Panc1 (cell line): ENCODE data around the gene THBS1. TPM values are rescaled to one million over a fixed set of nuclear protein-coding genes. Genes with fewer than 3 reads are reported as not detected.

Experiments
- ATAC-seq: fragments of 200-7000 bp; cut with Tn5 transposase; 2 replicates; pipeline ENCODE4 v1.9.1; 2020; ENCODE audit warnings: mild to moderate bottlenecking, moderate library complexity
- BruUV-seq: library from RNA; stranded (reverse); fragments of 400-500 nt; replicated peaks from 2 replicates; lab custom pipeline; 2021; lab: Mats Ljungman, UMichigan
- CTCF ChIA-PET: fragments of 300-600 bp; sonication (Branson Sonifier 250); formaldehyde crosslinking; loops from one replicate; lab custom pipeline; 2022; ENCODE audit warnings: antibody characterized with exemption; lab: Charles Lee
- POLR2A ChIA-PET: fragments of 300-600 bp; sonication (Branson Sonifier 250); formaldehyde crosslinking; loops from one replicate; lab custom pipeline; 2022; ENCODE audit warnings: antibody characterized with exemption; lab: Charles Lee
- DNase-seq: peaks from one replicate; pipeline ENCODE4 v3.0.0-alpha.2; 2010; ENCODE audit warnings: low read depth, low spot score
- H3K27ac ChIP-seq: 2 replicates; pipeline ENCODE4 v1.5.1; 2011; ENCODE audit warnings: mild to moderate bottlenecking, low read length, inconsistent platforms
- H3K27me3 ChIP-seq: fragments of 200-500 bp; sonication (Bioruptor generic); 2 replicates; pipeline ENCODE4 v1.6.0; 2014; ENCODE audit warnings: low read length, inconsistent platforms; ENCODE audit not compliant: control insufficient read depth, insufficient read depth
- H3K36me3 ChIP-seq: fragments of 200-500 bp; sonication (Bioruptor generic); 2 replicates; pipeline ENCODE4 v1.5.1; 2014; ENCODE audit warnings: inconsistent platforms, mild to moderate bottlenecking, low read length, moderate library complexity; ENCODE audit not compliant: control insufficient read depth, insufficient read depth
- H3K4me1 ChIP-seq: 2 replicates; pipeline ENCODE4 v1.5.1; 2011; ENCODE audit warnings: inconsistent platforms, mild to moderate bottlenecking, low read length, moderate library complexity; ENCODE audit not compliant: control insufficient read depth, insufficient read depth
- H3K4me3 ChIP-seq, 2 experiments: 2 replicates each; pipeline ENCODE4 v1.5.1; 2011 to 2012; ENCODE audit warnings: low read depth in 2 of 2, low read length in 2 of 2, mild to moderate bottlenecking in 2 of 2, inconsistent platforms in 1 of 2, moderate library complexity in 1 of 2
- H3K9me3 ChIP-seq: fragments of 200-500 bp; sonication (Bioruptor generic); 2 replicates; pipeline ENCODE4 v1.5.1; 2014; ENCODE audit warnings: low read depth, mild to moderate bottlenecking, inconsistent platforms, low read length, moderate library complexity; ENCODE audit not compliant: control insufficient read depth, insufficient read depth
- CTCF ChIP-seq: fragments of 450-650 bp; IDR thresholded peaks from 2 replicates; pipeline ENCODE4 v1.5.1; 2017; ENCODE audit warnings: mild to moderate bottlenecking
- POLR2AphosphoS5 ChIP-seq: IDR thresholded peaks from 2 replicates; pipeline ENCODE4 v1.6.1; 2012; ENCODE audit warnings: mild to moderate bottlenecking, low read depth, low read length, moderate library complexity
- REST ChIP-seq, 2 experiments: IDR thresholded peaks; 2 replicates each; pipeline ENCODE4 v1.6.1; 2011 to 2012; ENCODE audit warnings: low read depth in 2 of 2, control low read depth in 1 of 2, low read length in 1 of 2, mild to moderate bottlenecking in 1 of 2, moderate library complexity in 1 of 2; ENCODE audit not compliant: insufficient read depth in 1 of 2
- SIN3A ChIP-seq: IDR thresholded peaks from 2 replicates; pipeline ENCODE4 v1.6.1; 2012; ENCODE audit warnings: low read depth, mild to moderate bottlenecking, low read length, moderate library complexity, borderline replicate concordance; ENCODE audit not compliant: insufficient read depth
- TCF7L2 ChIP-seq: IDR thresholded peaks from 2 replicates; pipeline ENCODE4 v1.6.1; 2011; ENCODE audit warnings: mild to moderate bottlenecking, low read depth, low read length, inconsistent platforms
- in situ Hi-C: cut with HindIII; loops from 2 replicates; pipeline ENCODE4 v1.10.0; 2016; ENCODE audit warnings: low sequenced_read_pairs, low pct_unique_long_range_greater_than_20kb
- intact Hi-C: fragments of 100-400 bp; cut with micrococcal nuclease; formaldehyde crosslinking; loops from one replicate; pipeline ENCODE4 v1.10.0; 2022; ENCODE audit not compliant: unreplicated experiment
- total RNA-seq: library from RNA; stranded (reverse); gene quantifications from one replicate; pipeline ENCODE4 v1.2.1, GENCODE V29; 2021; ENCODE audit not compliant: unreplicated experiment

The THBS1 gene
- total RNA-seq, 1 experiment from 2014 or later = 61.9 TPM

DNA sequence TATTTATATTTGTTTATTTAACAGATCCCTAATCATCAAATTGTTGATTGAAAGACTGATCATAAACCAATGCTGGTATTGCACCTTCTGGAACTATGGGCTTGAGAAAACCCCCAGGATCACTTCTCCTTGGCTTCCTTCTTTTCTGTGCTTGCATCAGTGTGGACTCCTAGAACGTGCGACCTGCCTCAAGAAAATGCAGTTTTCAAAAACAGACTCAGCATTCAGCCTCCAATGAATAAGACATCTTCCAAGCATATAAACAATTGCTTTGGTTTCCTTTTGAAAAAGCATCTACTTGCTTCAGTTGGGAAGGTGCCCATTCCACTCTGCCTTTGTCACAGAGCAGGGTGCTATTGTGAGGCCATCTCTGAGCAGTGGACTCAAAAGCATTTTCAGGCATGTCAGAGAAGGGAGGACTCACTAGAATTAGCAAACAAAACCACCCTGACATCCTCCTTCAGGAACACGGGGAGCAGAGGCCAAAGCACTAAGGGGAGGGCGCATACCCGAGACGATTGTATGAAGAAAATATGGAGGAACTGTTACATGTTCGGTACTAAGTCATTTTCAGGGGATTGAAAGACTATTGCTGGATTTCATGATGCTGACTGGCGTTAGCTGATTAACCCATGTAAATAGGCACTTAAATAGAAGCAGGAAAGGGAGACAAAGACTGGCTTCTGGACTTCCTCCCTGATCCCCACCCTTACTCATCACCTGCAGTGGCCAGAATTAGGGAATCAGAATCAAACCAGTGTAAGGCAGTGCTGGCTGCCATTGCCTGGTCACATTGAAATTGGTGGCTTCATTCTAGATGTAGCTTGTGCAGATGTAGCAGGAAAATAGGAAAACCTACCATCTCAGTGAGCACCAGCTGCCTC lies 14.7 kb downstream of the THBS1 start:
- TSS peak; percentile 63 for BruUV-seq
- DNase-seq = no peak
- CTCF ChIA-PET = no interaction called here
- no peak overlapping the region for H3K4me3 ChIP-seq
- in situ Hi-C loops = no loop called here
- no peaks in the 10 kb centered on the region for H3K9me3 ChIP-seq
- H3K36me3 ChIP-seq = no peaks in the 10 kb centered on the region
- no peak for TF ChIP-seq TCF7L2
- TF ChIP-seq POLR2AphosphoS5 = no peak
- TF ChIP-seq CTCF = no peak
- TF ChIP-seq REST (IDR thresholded peaks at IDR 0.05; ENCODE audit: insufficient read depth in 1 of 2, low read depth in 2 of 2, low read length in 1 of 2) = no peak
- TF ChIP-seq SIN3A = no peak
- intact Hi-C loops = loop anchor here (10.0 kb wide), 1 partner anchor 159 kb away; no protein-coding TSS in a partner anchor
- POLR2A ChIA-PET = interaction anchor here (0.5 kb wide), 1 partner anchor 36 kb away, joined by 3 read pairs; no protein-coding TSS in a partner anchor
- no peaks in the 10 kb centered on the region for H3K4me1 ChIP-seq
- no peaks in the 10 kb centered on the region for H3K27me3 ChIP-seq
- no peak overlapping the region for H3K27ac ChIP-seq
- no peak for ATAC-seq

- DNase-seq (no peak), ATAC-seq (no peak)
- intact Hi-C loops (loop anchor here (10.0 kb wide), 1 partner anchor 158 kb away; no protein-coding TSS in a partner anchor), in situ Hi-C loops (no loop called here)
- ChIA-PET POLR2A (no interaction called here), CTCF (no interaction called here)
- Histone ChIP-seq H3K27me3 (no peaks in the 10 kb centered on the region), H3K27ac (no peak overlapping the region), H3K4me3 (no peak overlapping the region), H3K36me3 (no peaks in the 10 kb centered on the region), H3K9me3 (no peaks in the 10 kb centered on the region), H3K4me1 (no peaks in the 10 kb centered on the region)
- TF ChIP-seq CTCF (no peak), REST (IDR thresholded peaks at IDR 0.05; ENCODE audit: insufficient read depth in 1 of 2, low read depth in 2 of 2, low read length in 1 of 2) (no peak), TCF7L2 (no peak), SIN3A (no peak), POLR2AphosphoS5 (no peak)
- no TSS peak for BruUV-seq
Measured at GRCh38 chr15:39596358-39597051, 15.6 kb downstream of the THBS1 start.
